ENCODE results near the gene CST4. TPM values are rescaled to one million over a fixed set of nuclear protein-coding genes. Genes with fewer than 3 reads are reported as not detected.
"Not testable (repeated sequence)": the region's sequence is repeated elsewhere in the genome, so short reads cannot be mapped to it uniquely, and the experiment has no call there.

Gene CST4
- total RNA-seq, 2 experiments from 2014 or later = not detected

GRCh38 chr20:23700931-23701330 is 12.1 kb upstream of the CST4 start:
- Mint-ChIP-seq H3K36me3 (ENCODE audit: low read depth) (no peaks in the 10 kb centered on the region), H3K9me3 (no peaks in the 10 kb centered on the region), H3K27me3 (no peaks in the 10 kb centered on the region), H3K27ac (no peak overlapping the region), H3K4me1 (no peaks in the 10 kb centered on the region), H3K4me3 (no peak overlapping the region)
- CTCF ChIA-PET = no interaction called here
- POLR2A ChIA-PET = no interaction called here
- DNase-seq = no peak

- no peaks in the 10 kb centered on the region for H3K36me3 Mint-ChIP-seq (ENCODE audit: low read depth)
- H3K27ac Mint-ChIP-seq = no peak overlapping the region
- H3K4me1 Mint-ChIP-seq = no peaks in the 10 kb centered on the region
- no peak overlapping the region for H3K4me3 Mint-ChIP-seq
- no peak for DNase-seq
- ChIA-PET CTCF (no interaction called here), POLR2A (no interaction called here)
- no peaks in the 10 kb centered on the region for H3K9me3 Mint-ChIP-seq
- peaks cover 6% of the 10 kb centered on the region for H3K27me3 Mint-ChIP-seq
Measured at GRCh38 chr20:23697947-23698346, 9.1 kb upstream of the CST4 start.

GRCh38 chr20:23695068-23695395 is 6.2 kb upstream of the CST4 start:
- H3K27me3 Mint-ChIP-seq; H3K9me3 Mint-ChIP-seq; H3K36me3 Mint-ChIP-seq (ENCODE audit: low read depth); DNase-seq; CTCF ChIA-PET; H3K27ac Mint-ChIP-seq; POLR2A ChIA-PET; H3K4me1 Mint-ChIP-seq; H3K4me3 Mint-ChIP-seq: not testable (repeated sequence)

GRCh38 chr20:23694178-23695067 is 5.6 kb upstream of the CST4 start:
- H3K36me3 Mint-ChIP-seq (ENCODE audit: low read depth); POLR2A ChIA-PET; CTCF ChIA-PET; H3K27ac Mint-ChIP-seq; H3K4me1 Mint-ChIP-seq; H3K27me3 Mint-ChIP-seq; DNase-seq; H3K9me3 Mint-ChIP-seq; H3K4me3 Mint-ChIP-seq: not testable (repeated sequence)

- POLR2A ChIA-PET; DNase-seq; H3K4me3 Mint-ChIP-seq; H3K27me3 Mint-ChIP-seq; H3K9me3 Mint-ChIP-seq; H3K27ac Mint-ChIP-seq; H3K4me1 Mint-ChIP-seq; H3K36me3 Mint-ChIP-seq (ENCODE audit: low read depth); CTCF ChIA-PET: not testable (repeated sequence)
Measured at GRCh38 chr20:23692725-23693619, 4.1 kb upstream of the CST4 start.

- no peak overlapping the region for H3K27ac Mint-ChIP-seq
- H3K27me3 Mint-ChIP-seq = peaks cover 6% of the 10 kb centered on the region
- POLR2A ChIA-PET = no interaction called here
- no peaks in the 10 kb centered on the region for H3K36me3 Mint-ChIP-seq (ENCODE audit: low read depth)
- no peaks in the 10 kb centered on the region for H3K4me1 Mint-ChIP-seq
- H3K9me3 Mint-ChIP-seq = no peaks in the 10 kb centered on the region
- no peak for DNase-seq
- CTCF ChIA-PET = no interaction called here
- no peak overlapping the region for H3K4me3 Mint-ChIP-seq
Measured at GRCh38 chr20:23691675-23692074, 2.8 kb upstream of the CST4 start.

GRCh38 chr20:23690581-23690980 is 1.7 kb upstream of the CST4 start:
- no peaks in the 10 kb centered on the region for H3K36me3 Mint-ChIP-seq (ENCODE audit: low read depth)
- POLR2A ChIA-PET = no interaction called here
- CTCF ChIA-PET = no interaction called here
- no peak for DNase-seq
- H3K27ac Mint-ChIP-seq = no peak overlapping the region
- H3K9me3 Mint-ChIP-seq = no peaks in the 10 kb centered on the region
- no peak overlapping the region for H3K4me3 Mint-ChIP-seq
- H3K4me1 Mint-ChIP-seq = no peaks in the 10 kb centered on the region
- H3K27me3 Mint-ChIP-seq = peaks cover 4% of the 10 kb centered on the region

GRCh38 chr20:23689399-23689690 is 507 bp upstream of the CST4 start:
- H3K4me3 Mint-ChIP-seq = no peak overlapping the region
- no peaks in the 10 kb centered on the region for H3K9me3 Mint-ChIP-seq
- H3K36me3 Mint-ChIP-seq (ENCODE audit: low read depth) = no peaks in the 10 kb centered on the region
- ChIA-PET POLR2A (no interaction called here), CTCF (no interaction called here)
- DNase-seq = no peak
- H3K27me3 Mint-ChIP-seq = no peaks in the 10 kb centered on the region
- no peak overlapping the region for H3K27ac Mint-ChIP-seq
- no peaks in the 10 kb centered on the region for H3K4me1 Mint-ChIP-seq

- no peak overlapping the region for H3K4me3 Mint-ChIP-seq
- H3K27ac Mint-ChIP-seq = no peak overlapping the region
- H3K27me3 Mint-ChIP-seq = peaks cover 1% of the 10 kb centered on the region
- no peaks in the 10 kb centered on the region for H3K36me3 Mint-ChIP-seq (ENCODE audit: low read depth)
- no peaks in the 10 kb centered on the region for H3K4me1 Mint-ChIP-seq
- ChIA-PET CTCF (no interaction called here), POLR2A (no interaction called here)
- no peaks in the 10 kb centered on the region for H3K9me3 Mint-ChIP-seq
- no peak for DNase-seq
Measured at GRCh38 chr20:23687986-23688385, 852 bp downstream of the CST4 start.

- Mint-ChIP-seq H3K4me1 (no peaks in the 10 kb centered on the region), H3K4me3 (no peak overlapping the region), H3K27me3 (peaks cover 3% of the 10 kb centered on the region), H3K36me3 (ENCODE audit: low read depth) (no peaks in the 10 kb centered on the region), H3K9me3 (no peaks in the 10 kb centered on the region), H3K27ac (no peak overlapping the region)
- no peak for DNase-seq
- CTCF ChIA-PET = no interaction called here
- POLR2A ChIA-PET = no interaction called here
Measured at GRCh38 chr20:23686046-23686750, 2.6 kb downstream of the CST4 start.

GRCh38 chr20:23685529-23685896 is 3.3 kb downstream of the CST4 start:
- H3K9me3 Mint-ChIP-seq; H3K4me3 Mint-ChIP-seq; H3K27me3 Mint-ChIP-seq; H3K27ac Mint-ChIP-seq; DNase-seq; H3K4me1 Mint-ChIP-seq; H3K36me3 Mint-ChIP-seq (ENCODE audit: low read depth); POLR2A ChIA-PET; CTCF ChIA-PET: not testable (repeated sequence)

GRCh38 chr20:23684261-23684660 is 4.6 kb downstream of the CST4 start:
- Mint-ChIP-seq H3K27me3 (peaks cover 6% of the 10 kb centered on the region), H3K9me3 (no peaks in the 10 kb centered on the region), H3K36me3 (ENCODE audit: low read depth) (no peaks in the 10 kb centered on the region), H3K27ac (no peak overlapping the region), H3K4me3 (no peak overlapping the region), H3K4me1 (no peaks in the 10 kb centered on the region)
- ChIA-PET CTCF (no interaction called here), POLR2A (no interaction called here)
- no peak for DNase-seq

GRCh38 chr20:23683807-23684206 is 5.0 kb downstream of the CST4 start:
- H3K4me3 Mint-ChIP-seq = no peak overlapping the region
- H3K4me1 Mint-ChIP-seq = no peaks in the 10 kb centered on the region
- ChIA-PET POLR2A (no interaction called here), CTCF (no interaction called here)
- no peak overlapping the region for H3K27ac Mint-ChIP-seq
- H3K9me3 Mint-ChIP-seq = no peaks in the 10 kb centered on the region
- H3K27me3 Mint-ChIP-seq = peaks cover 6% of the 10 kb centered on the region
- no peak for DNase-seq
- no peaks in the 10 kb centered on the region for H3K36me3 Mint-ChIP-seq (ENCODE audit: low read depth)
